Measurements from ENCODE around the gene ARHGAP44.
"Not testable (repeated sequence)": the region's sequence is repeated elsewhere in the genome, so short reads cannot be mapped to it uniquely, and the experiment has no call there.

ARHGAP44 gene

GRCh38 chr17:12967962-12968361 lies 178.7 kb downstream of the ARHGAP44 start:
- DNase-seq, result no peak

DNA sequence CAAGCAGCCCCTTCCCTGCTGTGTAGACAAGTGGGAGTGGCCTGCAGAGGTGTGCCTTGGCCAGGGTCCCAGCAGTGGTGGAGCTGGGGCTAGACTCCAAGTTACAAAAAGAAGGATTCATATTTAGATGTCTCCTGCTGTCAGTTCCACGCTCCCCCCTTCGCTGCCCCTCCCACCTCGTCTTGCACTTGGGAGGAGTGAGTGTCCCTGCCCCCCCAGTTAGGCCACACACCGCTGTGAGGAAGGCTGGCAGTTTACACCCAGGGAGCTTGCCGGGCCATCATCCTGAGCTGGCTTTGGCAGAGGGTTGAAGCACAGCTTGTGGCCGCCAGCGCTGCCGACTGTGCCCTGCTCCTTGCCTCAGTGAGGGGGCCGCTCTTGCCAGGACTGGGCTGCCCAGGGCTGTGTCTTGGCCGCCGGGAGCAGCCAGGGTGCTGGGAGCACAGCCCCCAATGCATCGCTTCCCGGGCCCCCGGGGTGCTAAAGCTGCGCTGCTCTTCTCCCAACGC lies 184.3 kb downstream of the ARHGAP44 start:
- no peak for DNase-seq

DNA sequence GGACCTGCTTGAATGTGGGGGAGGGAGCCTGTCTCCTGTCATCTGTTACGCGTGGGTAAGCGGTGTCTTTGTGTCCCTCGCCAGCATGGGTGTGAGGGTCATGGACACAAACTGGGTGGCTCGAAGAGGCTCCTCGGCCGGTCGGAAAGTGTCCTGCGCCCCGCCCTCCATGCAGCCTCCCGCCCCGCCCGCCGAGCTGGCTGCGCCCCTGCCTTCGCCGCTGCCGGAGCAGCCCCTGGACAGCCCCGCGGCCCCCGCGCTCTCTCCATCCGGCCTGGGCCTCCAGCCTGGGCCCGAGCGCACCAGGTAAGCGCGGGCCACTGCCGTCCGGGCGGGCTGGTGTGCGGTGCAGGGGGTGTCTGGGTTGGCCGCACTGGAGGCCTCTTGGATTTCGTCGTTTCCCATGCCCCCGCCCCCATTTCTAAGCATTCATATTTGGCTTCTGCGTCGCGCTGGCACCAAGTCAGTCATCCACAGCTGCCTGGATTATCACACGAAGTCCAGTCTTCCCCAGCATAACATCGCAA lies 184.8 kb downstream of the ARHGAP44 start:
- DNase-seq, result no peak

GRCh38 chr17:12977008-12977751 lies 187.9 kb downstream of the ARHGAP44 start:
- DNase-seq, result no peak

DNA sequence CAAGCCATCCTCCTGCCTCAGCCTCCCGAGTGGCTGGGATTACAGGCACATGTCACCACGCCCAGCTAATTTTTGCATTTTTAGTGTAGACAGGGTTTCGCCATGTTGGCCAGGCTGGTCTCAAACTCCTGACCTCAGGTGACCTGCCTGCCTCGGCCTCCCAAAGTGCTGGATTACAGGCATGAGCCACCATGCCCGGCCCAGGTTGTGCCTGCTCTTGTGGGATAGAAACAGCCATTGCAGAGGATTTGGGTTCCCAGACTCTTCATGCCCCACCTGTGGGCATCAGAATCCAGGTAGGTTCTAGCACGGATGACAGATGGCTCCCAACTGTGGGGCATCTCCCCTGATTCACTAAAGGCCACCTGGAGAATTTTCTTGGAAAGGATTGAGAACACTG lies 189.5 kb downstream of the ARHGAP44 start:
- not testable (repeated sequence) for DNase-seq

GRCh38 chr17:12979246-12979645 lies 189.9 kb downstream of the ARHGAP44 start:
- no peak for DNase-seq

DNA sequence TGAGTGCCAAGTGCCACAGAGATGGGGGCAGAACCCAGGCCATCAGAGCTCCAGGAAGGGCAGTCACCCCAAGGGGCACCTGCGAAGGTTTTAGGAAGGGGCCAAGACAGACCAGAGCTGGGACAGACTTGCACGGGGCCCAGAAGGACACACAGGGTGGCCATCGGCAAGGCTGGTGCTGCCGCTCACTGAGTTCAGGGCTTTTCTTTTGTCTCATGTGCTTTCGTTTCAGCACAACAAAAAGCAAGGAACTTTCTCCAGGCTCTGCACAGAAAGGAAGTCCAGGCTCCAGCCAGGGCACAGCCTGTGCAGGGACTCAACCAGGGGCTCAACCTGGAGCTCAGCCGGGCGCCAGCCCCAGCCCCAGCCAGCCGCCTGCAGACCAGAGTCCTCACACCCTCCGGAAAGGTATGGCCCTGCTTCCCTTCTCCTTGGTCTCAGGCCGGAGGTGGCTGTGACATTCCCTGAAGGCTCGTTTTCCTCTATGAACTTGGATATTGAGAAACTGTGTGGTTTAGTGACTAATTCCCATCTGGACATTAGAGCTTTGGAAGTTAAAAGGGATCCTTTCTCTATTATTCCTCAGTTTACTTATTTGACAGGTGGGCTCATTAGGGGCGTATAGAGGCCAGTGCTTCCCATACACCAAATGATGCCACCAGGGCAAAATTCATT lies 190.7 kb downstream of the ARHGAP44 start:
- no peak for DNase-seq

DNA sequence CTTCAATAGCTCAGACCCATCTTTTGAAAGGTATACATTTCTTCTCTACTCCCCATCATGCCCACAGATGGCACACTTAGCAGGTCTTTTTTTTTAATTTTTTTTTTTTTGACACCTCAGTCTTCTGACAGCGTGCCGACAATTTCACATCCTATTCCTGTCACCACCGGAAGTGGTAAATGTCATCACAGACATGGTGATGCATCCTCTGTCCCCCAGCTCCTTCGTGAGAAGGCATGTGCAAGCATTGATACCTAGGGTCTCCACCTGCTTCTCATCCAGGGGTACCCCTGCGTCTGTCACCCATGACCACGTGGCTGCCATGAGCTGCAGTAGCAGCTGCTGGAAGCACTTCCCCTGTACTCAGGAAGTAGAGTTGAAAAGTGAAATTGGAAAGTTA lies 192.9 kb downstream of the ARHGAP44 start:
- no peak for DNase-seq

DNA sequence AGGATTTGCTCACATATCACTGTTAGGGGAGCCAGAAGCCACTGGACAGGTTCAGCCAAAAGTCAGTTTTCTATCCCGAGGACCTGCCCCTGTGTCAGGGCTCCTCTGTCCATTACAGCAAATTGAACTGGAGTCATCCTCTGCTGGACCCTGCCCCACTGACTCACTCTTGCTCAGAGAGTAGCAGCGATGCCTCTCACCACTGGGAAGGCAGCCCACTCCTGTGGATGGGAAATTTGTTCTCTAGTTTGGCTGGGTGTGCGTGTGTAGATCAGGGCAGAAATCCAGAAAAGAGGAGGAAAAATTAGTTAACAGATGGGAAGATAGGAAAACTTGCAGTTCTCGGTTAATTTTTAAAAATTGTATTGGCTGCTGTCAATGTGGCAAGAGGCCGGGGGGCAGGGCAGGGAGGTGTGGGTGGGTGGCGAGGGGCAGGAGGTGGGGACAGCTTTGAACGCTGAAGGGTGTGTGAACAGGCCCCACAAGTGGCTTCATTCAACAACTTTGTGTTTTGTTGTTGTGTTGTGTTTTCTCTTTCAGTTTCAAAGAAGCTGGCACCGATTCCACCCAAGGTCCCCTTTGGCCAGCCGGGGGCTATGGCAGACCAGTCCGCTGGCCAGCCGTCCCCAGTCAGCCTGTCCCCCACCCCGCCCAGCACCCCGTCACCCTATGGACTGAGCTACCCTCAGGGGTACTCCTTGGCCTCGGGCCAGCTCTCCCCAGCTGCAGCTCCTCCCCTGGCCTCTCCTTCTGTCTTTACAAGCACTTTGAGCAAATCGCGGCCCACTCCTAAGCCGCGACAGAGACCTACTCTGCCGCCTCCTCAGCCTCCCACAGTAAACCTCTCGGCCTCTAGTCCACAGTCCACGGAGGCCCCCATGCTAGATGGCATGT lies 194.9 kb downstream of the ARHGAP44 start:
- DNase-seq, result no peak

GRCh38 chr17:12985431-12986293 lies 196.4 kb downstream of the ARHGAP44 start:
- no peak for DNase-seq

- no peak for DNase-seq
Observed at GRCh38 chr17:12987120-12987519, 197.8 kb downstream of the ARHGAP44 start.

GRCh38 chr17:12990041-12990808 lies 200.9 kb downstream of the ARHGAP44 start:
- DNase-seq, result no peak

GRCh38 chr17:12990926-12991325 lies 201.6 kb downstream of the ARHGAP44 start:
- no peak for DNase-seq

DNA sequence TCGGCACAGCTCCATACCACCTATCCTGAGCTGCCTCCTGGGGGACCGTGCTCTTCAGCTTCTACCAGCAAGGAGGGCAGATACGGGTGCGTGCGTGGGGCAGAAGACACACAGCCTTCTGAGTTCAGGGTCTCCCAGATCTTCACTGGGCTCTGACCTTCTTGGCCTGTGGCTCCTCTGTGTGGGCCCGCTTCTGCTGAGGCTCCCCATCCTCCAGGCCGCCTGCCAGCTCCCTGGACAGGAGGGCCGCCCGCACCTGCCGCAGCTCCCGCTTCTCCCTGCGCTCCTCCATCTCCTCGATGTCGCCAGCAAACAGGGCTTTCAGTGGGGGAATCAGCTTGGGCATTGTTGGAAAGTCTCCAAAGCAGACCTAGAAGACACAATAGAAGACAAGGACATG lies 203.4 kb downstream of the ARHGAP44 start:
- DNase-seq, result no peak

GRCh38 chr17:12993631-12994030 lies 204.3 kb downstream of the ARHGAP44 start:
- no peak for DNase-seq

DNA sequence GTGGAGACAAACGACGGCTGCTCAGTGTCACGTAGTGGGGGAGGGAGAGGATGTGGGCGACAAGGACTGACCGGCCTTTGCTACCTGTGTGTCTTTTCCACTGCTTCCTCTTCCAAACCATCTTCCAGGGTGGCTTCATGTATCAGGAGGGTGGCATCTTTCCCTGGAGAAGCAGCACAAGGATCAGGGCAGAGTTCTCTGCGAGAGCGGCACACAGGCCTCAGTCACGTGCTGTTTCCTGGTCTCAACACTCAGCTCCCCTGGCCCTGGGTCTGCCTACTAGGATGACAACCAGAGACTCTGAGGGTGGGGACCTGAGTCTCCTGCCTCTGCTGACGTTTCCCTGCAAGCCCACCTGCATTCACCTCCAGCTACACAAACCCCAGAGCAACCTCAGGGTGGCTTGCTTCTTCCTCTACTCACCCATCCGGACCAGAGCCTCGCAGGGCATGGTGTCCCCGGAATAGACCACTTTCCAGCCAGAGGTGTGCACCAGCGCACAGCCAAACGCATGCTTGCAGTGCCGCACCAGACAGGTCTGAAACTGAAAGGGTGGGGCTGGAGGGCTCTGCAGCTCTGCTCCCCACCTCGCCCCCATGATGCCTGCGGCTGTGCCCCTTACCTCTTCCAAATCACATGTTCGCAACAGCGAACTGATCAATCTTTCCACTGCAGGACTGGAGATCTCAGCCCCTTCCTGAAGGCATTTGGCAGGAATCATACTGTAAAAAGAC lies 205.2 kb downstream of the ARHGAP44 start:
- no peak for DNase-seq

DNA sequence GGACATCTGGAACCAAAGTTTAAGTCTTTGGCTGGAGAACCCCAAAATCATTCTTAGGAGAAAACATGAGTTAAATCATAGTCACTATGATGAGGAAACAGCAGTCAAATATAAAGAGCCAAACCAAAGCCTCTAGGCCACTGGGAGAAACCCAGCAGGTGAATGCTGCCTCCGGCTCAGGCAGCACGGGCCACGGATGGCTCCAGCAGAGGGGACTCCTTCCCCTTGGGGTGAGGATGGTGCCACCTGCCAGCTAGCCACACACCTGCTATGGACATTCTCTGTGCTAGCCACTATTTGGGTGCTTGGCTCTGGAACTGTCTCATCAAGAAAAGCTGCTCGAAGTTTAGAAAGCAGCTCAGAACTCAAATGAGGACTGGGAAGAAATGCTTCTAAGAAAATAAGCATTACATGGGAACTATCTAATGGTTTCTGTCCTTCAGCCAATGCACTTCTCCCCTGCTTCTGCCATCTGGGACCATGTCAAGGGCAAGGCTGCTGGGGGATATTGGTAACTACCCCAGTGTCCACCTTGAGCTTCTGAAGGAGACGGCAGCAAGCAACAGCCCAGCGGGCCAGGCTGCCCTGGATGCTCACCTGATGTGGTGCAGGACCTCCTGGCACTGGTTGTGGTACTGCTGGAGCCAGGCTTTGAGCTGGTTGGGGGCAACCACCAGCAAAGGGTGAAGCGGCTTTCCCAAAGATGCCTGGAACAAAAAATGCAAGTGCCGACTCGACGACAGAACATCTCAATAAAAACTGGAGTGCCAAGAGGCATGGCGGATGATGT lies 206.0 kb downstream of the ARHGAP44 start:
- DNase-seq, result no peak

DNA sequence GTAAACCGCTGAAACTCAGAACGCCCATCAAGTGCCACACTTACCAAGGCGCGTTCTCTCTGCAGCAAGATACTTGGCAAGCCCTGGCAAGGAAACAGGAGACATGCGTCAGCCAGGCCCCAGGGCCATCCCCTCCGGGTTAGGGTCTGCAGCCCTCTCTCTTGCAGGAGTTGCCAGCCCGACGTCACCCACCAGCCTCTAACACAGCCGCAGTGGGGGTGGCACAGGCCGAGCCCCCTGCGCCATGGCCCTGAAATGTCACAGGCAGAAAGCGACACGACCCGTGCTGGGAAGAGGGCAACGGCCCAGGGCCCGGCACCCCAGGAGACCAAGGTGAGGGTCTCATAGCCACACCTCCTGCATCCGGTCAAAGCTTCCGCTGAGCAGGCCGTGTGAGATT lies 206.6 kb downstream of the ARHGAP44 start:
- DNase-seq, result no peak

DNA sequence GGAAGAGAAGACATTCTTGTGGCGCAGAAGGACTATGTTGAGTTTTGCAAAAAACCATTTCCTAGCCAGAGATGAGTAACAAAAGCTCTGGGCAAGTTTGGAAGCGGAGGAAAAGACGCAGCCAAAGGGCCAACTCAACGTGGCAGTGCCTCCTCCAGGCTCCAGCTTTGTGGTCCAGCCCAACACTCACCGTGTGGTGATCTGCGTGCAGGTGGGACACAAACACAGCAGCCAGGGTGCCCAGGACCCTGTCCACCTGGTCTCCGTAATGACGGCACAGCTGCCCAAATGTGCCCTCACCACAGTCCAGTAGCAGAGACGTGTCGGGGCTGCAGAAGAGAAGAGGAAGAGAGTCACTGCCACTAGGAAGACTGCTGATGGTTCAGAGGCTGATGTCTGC lies 207.1 kb downstream of the ARHGAP44 start:
- DNase-seq, result no peak

DNA sequence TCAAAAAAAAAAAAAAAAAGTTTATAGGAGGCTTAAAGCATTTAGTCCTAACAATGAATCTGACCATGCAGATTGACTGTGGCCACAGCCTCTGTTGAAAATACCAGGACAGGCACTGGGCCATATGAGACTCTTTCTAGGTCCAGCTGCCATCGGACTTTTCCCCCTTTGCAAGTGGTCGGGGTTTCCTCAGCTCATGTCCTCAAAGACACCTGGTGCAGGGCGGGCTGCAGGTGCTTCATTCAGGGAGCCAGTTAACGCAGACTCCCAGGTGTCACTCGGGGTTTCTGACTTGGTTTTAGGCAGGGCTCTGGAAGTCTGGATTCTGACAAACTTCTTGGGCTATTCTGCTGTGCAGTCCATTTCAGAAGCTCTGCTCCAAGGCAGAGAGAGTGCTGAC lies 207.6 kb downstream of the ARHGAP44 start:
- no peak for DNase-seq

Measured in 8988T (cell line).